ENCODE data around the gene CPT2. TPM values are rescaled to one million over a fixed set of nuclear protein-coding genes. Genes with fewer than 3 reads are reported as not detected.
"Not testable (repeated sequence)": the region's sequence is repeated elsewhere in the genome, so short reads cannot be mapped to it uniquely, and the experiment has no call there.

The CPT2 gene
- total RNA-seq, 4 donors from 2014 or later: 23.1 to 134 (median 55.0) TPM

DNA sequence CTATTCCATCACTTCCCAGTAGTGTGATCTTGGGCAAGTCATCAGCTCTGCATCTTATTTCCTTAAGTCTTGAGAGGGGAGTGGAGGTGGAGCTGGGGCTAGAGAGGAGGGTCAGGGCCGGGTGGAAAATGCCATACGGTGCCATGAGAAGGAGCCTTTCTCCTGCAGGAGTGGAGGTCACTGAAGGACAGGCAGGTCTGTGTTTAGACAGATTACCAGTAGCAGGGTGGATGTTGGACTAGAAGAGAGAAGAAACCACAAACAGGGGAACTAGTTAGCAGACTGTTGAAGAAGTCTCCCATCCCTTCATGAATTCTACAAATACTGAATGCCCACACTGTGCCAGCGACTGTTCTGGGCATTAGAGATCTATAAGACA is 13.9 kb upstream of the CPT2 start:
- Histone ChIP-seq H3K27me3 (no peaks in the 10 kb centered on the region), H3K4me3 (no peak overlapping the region), H3K36me3 (no peaks in the 10 kb centered on the region), H3K4me1 (peaks cover 0 to 28% (median 0%) of the 10 kb centered on the region in 4 donors), H3K9me3 (no peaks in the 10 kb centered on the region), H3K27ac (peak overlapping the region in 3 of 4 donors; percentile 61 to 85 (median 74))
- no peak for DNase-seq
- no peak for TF ChIP-seq CTCF (IDR thresholded peaks at IDR 0.05)
- TF ChIP-seq POLR2A (IDR thresholded peaks at IDR 0.05): no peak

DNA sequence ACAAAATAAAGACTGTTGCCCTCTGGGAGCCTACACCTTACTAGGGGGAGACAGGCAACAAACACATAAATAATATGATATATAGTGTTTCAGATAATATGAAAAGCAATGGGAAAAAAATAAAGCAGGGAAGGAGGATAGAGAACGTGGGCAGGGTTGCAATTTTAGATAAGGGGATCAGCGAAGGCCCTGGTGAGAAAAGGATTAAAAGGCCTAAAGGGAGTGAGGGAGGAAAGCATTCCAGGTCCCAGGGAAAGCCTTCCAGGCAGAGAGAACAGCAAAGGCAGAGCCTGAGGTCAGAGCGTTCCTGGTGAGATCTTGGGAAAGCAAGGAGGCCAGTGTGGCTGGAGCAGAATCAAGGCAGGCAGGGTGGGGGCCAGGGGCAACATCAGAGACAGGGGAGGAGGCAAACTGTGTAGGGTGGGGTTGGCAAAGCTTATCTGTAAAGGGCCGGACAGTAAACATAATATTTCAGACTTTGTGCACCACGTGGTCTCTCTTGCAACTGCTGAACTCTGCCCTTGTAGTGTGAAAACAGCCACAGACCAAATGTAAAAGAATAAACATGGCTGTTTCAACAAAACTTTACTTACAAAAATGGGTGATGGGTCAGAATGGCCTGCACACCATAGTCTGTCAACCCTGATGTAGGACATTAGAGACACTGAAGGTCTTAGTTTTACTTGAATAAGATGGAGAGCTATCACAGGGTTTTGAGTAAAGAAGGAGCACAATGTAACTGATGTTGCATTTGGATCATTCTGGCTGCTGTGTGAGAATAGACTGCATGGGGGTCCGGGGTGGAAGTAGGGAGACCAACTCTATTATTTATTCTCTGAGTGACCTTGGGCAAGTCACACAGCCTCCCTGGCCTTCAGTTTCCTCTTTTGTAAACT is 13.3 kb upstream of the CPT2 start:
- peak overlapping the region in 3 of 4 donors; percentile 61 to 85 (median 74) for H3K27ac ChIP-seq
- no peaks in the 10 kb centered on the region for H3K27me3 ChIP-seq
- H3K4me3 ChIP-seq: peak overlapping the region in 1 of 4 donors; percentile 3
- no peaks in the 10 kb centered on the region for H3K36me3 ChIP-seq
- no peaks in the 10 kb centered on the region for H3K9me3 ChIP-seq
- peaks cover 0 to 28% (median 0%) of the 10 kb centered on the region in 4 donors for H3K4me1 ChIP-seq
- peak in 2 of 3 donors; percentile 82 to 84 for DNase-seq
- TF ChIP-seq CTCF (IDR thresholded peaks at IDR 0.05) (no peak), POLR2A (IDR thresholded peaks at IDR 0.05) (no peak)

DNA sequence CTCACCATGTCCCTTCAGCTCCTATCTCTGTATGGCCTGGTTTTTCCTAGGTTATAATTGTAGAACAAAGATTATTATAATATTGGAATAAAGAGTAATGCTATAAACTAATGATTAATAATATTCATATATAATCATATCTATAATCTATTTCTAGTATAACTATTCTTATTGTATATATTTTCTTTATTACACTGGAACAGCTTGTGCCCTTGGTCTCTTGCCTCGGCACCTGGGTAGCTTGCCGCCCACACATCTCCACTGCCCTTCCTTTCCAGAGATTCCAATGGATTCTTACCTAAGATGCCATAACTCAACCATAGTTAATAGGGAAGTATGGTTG is 10.7 kb upstream of the CPT2 start:
- DNase-seq, H3K9me3 ChIP-seq, H3K27me3 ChIP-seq, H3K36me3 ChIP-seq, H3K27ac ChIP-seq, H3K4me3 ChIP-seq: not testable (repeated sequence)
- H3K4me1 ChIP-seq: peaks cover 0 to 28% (median 0%) of the 10 kb centered on the region in 4 donors

DNA sequence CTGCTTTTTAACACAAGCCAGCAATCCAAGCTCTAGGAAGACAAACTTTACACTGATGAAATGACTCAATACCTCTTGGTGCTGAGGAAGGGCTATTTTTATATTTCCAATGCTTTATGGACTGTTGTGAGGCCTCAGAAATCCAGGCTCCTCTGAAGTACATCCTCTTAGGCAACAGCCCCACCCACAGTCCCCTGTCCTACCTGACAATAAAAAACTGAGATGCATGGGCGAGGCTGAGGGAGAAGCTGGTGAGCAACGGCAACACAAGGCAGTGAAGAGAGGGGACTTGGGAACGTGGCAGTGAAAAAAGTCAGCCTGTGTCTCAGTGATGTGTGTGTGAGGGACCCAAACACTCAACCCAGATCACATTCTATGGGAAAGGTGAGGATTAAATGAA is 10.1 kb upstream of the CPT2 start:
- Histone ChIP-seq H3K9me3 (no peaks in the 10 kb centered on the region), H3K27ac (no peak overlapping the region), H3K36me3 (no peaks in the 10 kb centered on the region), H3K4me3 (no peak overlapping the region), H3K4me1 (peaks cover 0 to 28% (median 0%) of the 10 kb centered on the region in 4 donors), H3K27me3 (no peaks in the 10 kb centered on the region)
- DNase-seq: no peak
- TF ChIP-seq POLR2A (IDR thresholded peaks at IDR 0.05): no peak
- peak in 1 of 6 experiments; percentile 26 for TF ChIP-seq CTCF (IDR thresholded peaks at IDR 0.05)

DNA sequence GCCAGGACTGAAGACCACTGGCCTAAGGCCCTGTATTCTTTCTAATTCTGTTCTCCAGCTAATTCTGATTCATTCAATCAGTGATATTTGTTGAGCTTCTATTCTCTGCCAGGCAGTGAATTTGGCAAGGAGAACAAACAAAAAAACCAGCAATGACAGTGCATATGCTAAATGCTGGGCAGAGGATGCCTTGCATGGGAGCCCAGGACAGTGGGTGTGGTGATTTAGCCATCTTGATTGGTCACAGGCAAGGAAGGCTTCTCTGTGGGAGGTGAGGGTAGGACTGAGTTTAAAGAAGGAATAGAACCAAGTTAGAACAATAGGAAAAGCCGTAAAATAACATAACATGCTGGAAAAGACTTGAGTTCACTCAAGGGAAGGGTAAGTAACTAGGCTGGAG is 9.2 kb upstream of the CPT2 start:
- TF ChIP-seq CTCF (IDR thresholded peaks at IDR 0.05) (no peak), POLR2A (IDR thresholded peaks at IDR 0.05) (no peak)
- H3K9me3 ChIP-seq: no peaks in the 10 kb centered on the region
- no peak overlapping the region for H3K27ac ChIP-seq
- H3K4me1 ChIP-seq: peaks cover 0 to 23% (median 0%) of the 10 kb centered on the region in 4 donors
- no peak overlapping the region for H3K4me3 ChIP-seq
- H3K36me3 ChIP-seq: no peaks in the 10 kb centered on the region
- no peaks in the 10 kb centered on the region for H3K27me3 ChIP-seq
- DNase-seq: no peak

GRCh38 chr1:53188099-53188498 is 8.5 kb upstream of the CPT2 start:
- TF ChIP-seq CTCF (IDR thresholded peaks at IDR 0.05) (no peak), POLR2A (IDR thresholded peaks at IDR 0.05) (no peak)

More at GRCh38 chr1:53188099-53188498, 8.5 kb upstream of the CPT2 start:
- Histone ChIP-seq H3K4me3 (no peak overlapping the region), H3K27ac (no peak overlapping the region), H3K4me1 (peaks cover 0 to 16% (median 0%) of the 10 kb centered on the region in 4 donors), H3K9me3 (no peaks in the 10 kb centered on the region), H3K27me3 (no peaks in the 10 kb centered on the region), H3K36me3 (no peaks in the 10 kb centered on the region)
- DNase-seq: no peak

Data from Peyer's patch (tissue), 4 donors.